HG03066 (cell line): ENCODE data around the gene N4BP2L1.
"Not testable (repeated sequence)": the region's sequence is repeated elsewhere in the genome, so short reads cannot be mapped to it uniquely, and the experiment has no call there.

Source experiments
- ATAC-seq: cut with Tn5 transposase; IDR thresholded peaks from one replicate; pipeline ENCODE4 v1.9.1; 2021; ENCODE audit warnings: low read depth; ENCODE audit not compliant: unreplicated experiment

Gene N4BP2L1

GRCh38 chr13:32403108-32403507 is 24.8 kb downstream of the N4BP2L1 start:
- ATAC-seq: no peak

GRCh38 chr13:32391101-32391619 is 36.8 kb downstream of the N4BP2L1 start:
- ATAC-seq: no peak

- ATAC-seq: no peak
Observed at GRCh38 chr13:32390484-32390883, 37.4 kb downstream of the N4BP2L1 start.

GRCh38 chr13:32390048-32390447 is 37.9 kb downstream of the N4BP2L1 start:
- ATAC-seq: no peak

- no peak for ATAC-seq
Observed at GRCh38 chr13:32385410-32385809, 42.5 kb downstream of the N4BP2L1 start.

- ATAC-seq: no peak
Observed at GRCh38 chr13:32384702-32385101, 43.2 kb downstream of the N4BP2L1 start.

- ATAC-seq: no peak
Observed at GRCh38 chr13:32383836-32384618, 43.9 kb downstream of the N4BP2L1 start.

- ATAC-seq: no peak
Observed at GRCh38 chr13:32381539-32381938, 46.4 kb downstream of the N4BP2L1 start.

GRCh38 chr13:32378012-32378411 is 49.9 kb downstream of the N4BP2L1 start:
- ATAC-seq: no peak

GRCh38 chr13:32376642-32377415 is 51.1 kb downstream of the N4BP2L1 start:
- ATAC-seq: no peak

- ATAC-seq: no peak
Observed at GRCh38 chr13:32370805-32371204, 57.1 kb downstream of the N4BP2L1 start.

GRCh38 chr13:32362574-32362973 is 65.4 kb downstream of the N4BP2L1 start:
- ATAC-seq: no peak

GRCh38 chr13:32355935-32356334 is 72.0 kb downstream of the N4BP2L1 start:
- not testable (repeated sequence) for ATAC-seq

GRCh38 chr13:32354040-32354439 is 73.9 kb downstream of the N4BP2L1 start:
- ATAC-seq: peak; percentile 61

- not testable (repeated sequence) for ATAC-seq
Observed at GRCh38 chr13:32350839-32351441, 77.0 kb downstream of the N4BP2L1 start.
